HEK293 (cell line): ENCODE results near the gene FAM240A.

ENCODE experiments used
- CTCF ChIA-PET: fragments of 350-600 bp; formaldehyde crosslinking; extraction: SDS; loops from one replicate; lab custom pipeline; 2021; ENCODE audit warnings: antibody characterized with exemption; lab: Yijun Ruan, JAX
- POLR2A ChIA-PET: fragments of 300-600 bp; formaldehyde crosslinking; extraction: SDS; loops from one replicate; lab custom pipeline; 2020; ENCODE audit warnings: antibody characterized with exemption, inconsistent platforms; lab: Yijun Ruan, JAX
- H3K27ac ChIP-seq: fragments of 200-500 bp; sonication (Bioruptor generic); 2 replicates; pipeline ENCODE4 v1.5.1; 2014; ENCODE audit warnings: low read depth, low read length, control low read depth, inconsistent platforms; ENCODE audit errors: extremely low read depth
- H3K36me3 ChIP-seq, 2 experiments: fragments of 200-500 bp in 1 of 2; sonication (Bioruptor generic) in 1 of 2; 1 replicate in 1 of 2; 2 replicates in 1 of 2; pipeline ENCODE4 v1.5.1; 2014 to 2017; ENCODE audit warnings: inconsistent platforms in 2 of 2, low read length in 2 of 2; ENCODE audit not compliant: control insufficient read depth in 2 of 2, insufficient read depth in 1 of 2
- H3K4me1 ChIP-seq: fragments of 200-500 bp; sonication (Bioruptor generic); 2 replicates; pipeline ENCODE4 v1.5.1; 2014; ENCODE audit warnings: mild to moderate bottlenecking, low read length, inconsistent platforms; ENCODE audit not compliant: control insufficient read depth, insufficient read depth
- H3K4me3 ChIP-seq: 2 replicates; pipeline ENCODE4 v1.5.1; 2011; ENCODE audit warnings: low read depth, mild to moderate bottlenecking, control low read depth, low read length, moderate library complexity
- H3K9me3 ChIP-seq: fragments of 200-500 bp; sonication (Bioruptor generic); 2 replicates; pipeline ENCODE4 v1.5.1; 2014; ENCODE audit warnings: low read depth, low read length, inconsistent platforms; ENCODE audit not compliant: control insufficient read depth, insufficient read depth
- EGR2 ChIP-seq: fragments of 450-650 bp; formaldehyde crosslinking; IDR thresholded peaks from 2 replicates; pipeline ENCODE4 v1.5.1; 2016; ENCODE audit warnings: low read depth, missing biosample characterization, missing genetic modification characterization
- REPIN1 ChIP-seq: fragments of 450-650 bp; formaldehyde crosslinking; IDR thresholded peaks from 2 replicates; pipeline ENCODE4 v1.5.1; 2017; ENCODE audit warnings: missing biosample characterization, missing genetic modification characterization, low read depth
- YY2 ChIP-seq: fragments of 450-650 bp; formaldehyde crosslinking; IDR thresholded peaks from 2 replicates; pipeline ENCODE4 v1.5.1; 2016; ENCODE audit warnings: missing biosample characterization, missing genetic modification characterization
- ZBTB8A ChIP-seq: fragments of 450-650 bp; formaldehyde crosslinking; IDR thresholded peaks from 2 replicates; pipeline ENCODE4 v1.5.1; 2016; ENCODE audit warnings: missing biosample characterization, missing genetic modification characterization
- ZNF202 ChIP-seq: fragments of 450-650 bp; formaldehyde crosslinking; IDR thresholded peaks from 2 replicates; pipeline ENCODE4 v1.5.1; 2016; ENCODE audit warnings: missing biosample characterization, missing genetic modification characterization, borderline replicate concordance
- ZNF223 ChIP-seq: fragments of 450-650 bp; formaldehyde crosslinking; IDR thresholded peaks from 2 replicates; pipeline ENCODE4 v1.5.1; 2016; ENCODE audit warnings: missing biosample characterization, missing genetic modification characterization
- ZNF266 ChIP-seq: fragments of 450-650 bp; formaldehyde crosslinking; IDR thresholded peaks from 2 replicates; pipeline ENCODE4 v1.5.1; 2016; ENCODE audit warnings: missing biosample characterization, missing genetic modification characterization, low read depth
- ZNF510 ChIP-seq: fragments of 450-650 bp; formaldehyde crosslinking; IDR thresholded peaks from 2 replicates; pipeline ENCODE4 v1.5.1; 2018; ENCODE audit warnings: mild to moderate bottlenecking, missing genetic modification characterization, missing biosample characterization; ENCODE audit not compliant: insufficient replicate concordance
- ZNF558 ChIP-seq: fragments of 450-650 bp; formaldehyde crosslinking; IDR thresholded peaks from 2 replicates; pipeline ENCODE4 v1.5.1; 2016; ENCODE audit warnings: missing biosample characterization, missing genetic modification characterization
- ZNF623 ChIP-seq: fragments of 450-650 bp; formaldehyde crosslinking; IDR thresholded peaks from 2 replicates; pipeline ENCODE4 v1.5.1; 2016; ENCODE audit warnings: missing biosample characterization, missing genetic modification characterization
- ZNF670 ChIP-seq: fragments of 450-650 bp; formaldehyde crosslinking; IDR thresholded peaks from 2 replicates; pipeline ENCODE4 v1.5.1; 2016; ENCODE audit warnings: missing biosample characterization, missing genetic modification characterization, low read depth
- ZNF747 ChIP-seq: fragments of 450-650 bp; formaldehyde crosslinking; IDR thresholded peaks from 2 replicates; pipeline ENCODE4 v1.5.1; 2016; ENCODE audit warnings: missing biosample characterization, missing genetic modification characterization
- TF ChIP-seq, protein P1 (sequence below): fragments of 450-650 bp; formaldehyde crosslinking; IDR thresholded peaks from 2 replicates; pipeline ENCODE4 v1.5.1; 2017; ENCODE audit warnings: missing biosample characterization, missing genetic modification characterization
- TF ChIP-seq, protein P2 (sequence below): fragments of 450-650 bp; formaldehyde crosslinking; IDR thresholded peaks from 2 replicates; pipeline ENCODE4 v1.5.1; 2016; ENCODE audit warnings: missing biosample characterization, missing genetic modification characterization, low read depth
- TF ChIP-seq, protein P3 (sequence below): fragments of 450-650 bp; formaldehyde crosslinking; IDR thresholded peaks from 2 replicates; pipeline ENCODE4 v1.5.1; 2017; ENCODE audit warnings: missing biosample characterization, missing genetic modification characterization
- TF ChIP-seq, protein P4 (sequence below): fragments of 450-650 bp; formaldehyde crosslinking; IDR thresholded peaks from 2 replicates; pipeline ENCODE4 v1.5.1; 2017; ENCODE audit warnings: missing biosample characterization, missing genetic modification characterization
- TF ChIP-seq, protein P5 (sequence below): IDR thresholded peaks from 2 replicates; pipeline ENCODE4 v1.6.1; 2011; ENCODE audit warnings: mild to moderate bottlenecking, low read depth, low read length, borderline replicate concordance

FAM240A gene

DNA sequence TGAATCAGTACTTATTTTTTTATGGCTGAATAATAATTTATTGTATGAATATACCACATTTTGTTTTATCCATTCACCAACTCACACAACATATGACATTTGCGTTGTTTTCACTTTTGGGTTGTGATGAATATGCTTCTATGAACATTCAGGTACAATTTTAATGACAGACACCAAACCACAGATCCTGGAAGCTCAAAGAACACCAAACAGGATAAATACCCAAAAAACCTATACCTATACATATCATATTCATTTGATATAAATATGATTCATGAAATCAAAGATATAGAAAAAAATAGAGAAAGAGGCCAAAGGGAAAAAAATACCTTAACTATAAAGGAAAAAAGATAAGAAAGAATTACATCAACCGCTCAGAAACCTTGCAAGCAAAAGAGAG lies 35.8 kb downstream of the FAM240A start:
- CTCF ChIA-PET: interaction anchor here (0.7 kb wide), 1 partner anchor 772 kb away, joined by 5 read pairs; no protein-coding TSS in a partner anchor
- no peak overlapping the region for H3K4me3 ChIP-seq
- POLR2A ChIA-PET: no interaction called here
- TF ChIP-seq, protein P1, sequence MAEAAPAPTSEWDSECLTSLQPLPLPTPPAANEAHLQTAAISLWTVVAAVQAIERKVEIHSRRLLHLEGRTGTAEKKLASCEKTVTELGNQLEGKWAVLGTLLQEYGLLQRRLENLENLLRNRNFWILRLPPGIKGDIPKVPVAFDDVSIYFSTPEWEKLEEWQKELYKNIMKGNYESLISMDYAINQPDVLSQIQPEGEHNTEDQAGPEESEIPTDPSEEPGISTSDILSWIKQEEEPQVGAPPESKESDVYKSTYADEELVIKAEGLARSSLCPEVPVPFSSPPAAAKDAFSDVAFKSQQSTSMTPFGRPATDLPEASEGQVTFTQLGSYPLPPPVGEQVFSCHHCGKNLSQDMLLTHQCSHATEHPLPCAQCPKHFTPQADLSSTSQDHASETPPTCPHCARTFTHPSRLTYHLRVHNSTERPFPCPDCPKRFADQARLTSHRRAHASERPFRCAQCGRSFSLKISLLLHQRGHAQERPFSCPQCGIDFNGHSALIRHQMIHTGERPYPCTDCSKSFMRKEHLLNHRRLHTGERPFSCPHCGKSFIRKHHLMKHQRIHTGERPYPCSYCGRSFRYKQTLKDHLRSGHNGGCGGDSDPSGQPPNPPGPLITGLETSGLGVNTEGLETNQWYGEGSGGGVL: no peak
- TF ChIP-seq ZNF558: peak; percentile 96
- no peaks in the 10 kb centered on the region for H3K9me3 ChIP-seq
- no peaks in the 10 kb centered on the region for H3K4me1 ChIP-seq
- H3K36me3 ChIP-seq: no peaks in the 10 kb centered on the region
- H3K27ac ChIP-seq: no peak overlapping the region

DNA sequence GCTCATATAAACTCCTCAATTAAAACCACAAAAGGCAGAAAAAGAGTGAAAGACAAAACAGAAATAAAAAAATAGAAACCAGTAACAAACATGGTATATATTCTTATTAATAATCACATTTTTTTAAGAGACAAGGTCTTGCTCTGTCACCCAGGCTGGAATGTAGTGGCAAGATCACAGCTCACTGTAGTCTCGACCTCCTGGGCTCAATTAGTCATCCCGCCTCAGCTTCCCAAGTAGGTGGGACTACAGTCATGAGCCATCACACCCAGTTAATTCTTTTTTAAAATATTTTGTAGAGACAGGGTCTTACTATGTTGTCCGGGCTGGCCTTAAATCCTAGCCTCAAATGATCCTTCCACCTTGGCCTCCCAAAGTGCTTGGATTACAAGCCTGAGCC lies 37.1 kb downstream of the FAM240A start:
- Histone ChIP-seq H3K4me1 (no peaks in the 10 kb centered on the region), H3K9me3 (no peaks in the 10 kb centered on the region), H3K36me3 (no peaks in the 10 kb centered on the region), H3K4me3 (no peak overlapping the region), H3K27ac (no peak overlapping the region)
- TF ChIP-seq EGR2 (no peak), REPIN1 (tag by site-specific recombination) (no peak), ZNF510 (tag by site-specific recombination) (no peak), ZNF266 (no peak)
- CTCF ChIA-PET: interaction anchor here (0.6 kb wide), 1 partner anchor 696 kb away, joined by 3 read pairs; no protein-coding TSS in a partner anchor
- POLR2A ChIA-PET: no interaction called here

DNA sequence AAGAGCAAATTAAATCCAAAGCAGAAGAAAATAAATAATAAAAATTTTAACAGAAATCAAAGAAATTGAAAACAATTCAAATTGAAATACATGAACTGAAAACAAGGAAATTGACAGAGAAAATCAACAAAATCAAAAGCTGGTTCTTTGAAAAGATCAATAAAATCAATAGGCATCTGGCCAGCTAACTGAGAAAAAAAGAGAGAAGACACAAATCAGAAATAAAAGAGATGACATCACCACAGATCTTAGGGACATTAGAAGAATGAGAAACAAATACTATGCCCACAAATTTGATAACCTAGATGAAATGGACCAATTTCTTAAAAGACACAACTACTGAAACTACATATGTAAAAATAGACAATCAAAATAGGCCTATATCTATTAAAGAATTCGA lies 38.8 kb downstream of the FAM240A start:
- TF ChIP-seq, protein P2, sequence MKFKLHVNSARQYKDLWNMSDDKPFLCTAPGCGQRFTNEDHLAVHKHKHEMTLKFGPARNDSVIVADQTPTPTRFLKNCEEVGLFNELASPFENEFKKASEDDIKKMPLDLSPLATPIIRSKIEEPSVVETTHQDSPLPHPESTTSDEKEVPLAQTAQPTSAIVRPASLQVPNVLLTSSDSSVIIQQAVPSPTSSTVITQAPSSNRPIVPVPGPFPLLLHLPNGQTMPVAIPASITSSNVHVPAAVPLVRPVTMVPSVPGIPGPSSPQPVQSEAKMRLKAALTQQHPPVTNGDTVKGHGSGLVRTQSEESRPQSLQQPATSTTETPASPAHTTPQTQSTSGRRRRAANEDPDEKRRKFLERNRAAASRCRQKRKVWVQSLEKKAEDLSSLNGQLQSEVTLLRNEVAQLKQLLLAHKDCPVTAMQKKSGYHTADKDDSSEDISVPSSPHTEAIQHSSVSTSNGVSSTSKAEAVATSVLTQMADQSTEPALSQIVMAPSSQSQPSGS (tag by site-specific recombination): 0 out of 2 replicates have a peak, but pooled peaks have one; percentile 20
- TF ChIP-seq ZNF202 (tag by site-specific recombination) (no peak), ZNF747 (tag by site-specific recombination) (no peak), ZNF223 (tag by site-specific recombination) (no peak), ZNF670 (no peak)
- TF ChIP-seq, protein P3, sequence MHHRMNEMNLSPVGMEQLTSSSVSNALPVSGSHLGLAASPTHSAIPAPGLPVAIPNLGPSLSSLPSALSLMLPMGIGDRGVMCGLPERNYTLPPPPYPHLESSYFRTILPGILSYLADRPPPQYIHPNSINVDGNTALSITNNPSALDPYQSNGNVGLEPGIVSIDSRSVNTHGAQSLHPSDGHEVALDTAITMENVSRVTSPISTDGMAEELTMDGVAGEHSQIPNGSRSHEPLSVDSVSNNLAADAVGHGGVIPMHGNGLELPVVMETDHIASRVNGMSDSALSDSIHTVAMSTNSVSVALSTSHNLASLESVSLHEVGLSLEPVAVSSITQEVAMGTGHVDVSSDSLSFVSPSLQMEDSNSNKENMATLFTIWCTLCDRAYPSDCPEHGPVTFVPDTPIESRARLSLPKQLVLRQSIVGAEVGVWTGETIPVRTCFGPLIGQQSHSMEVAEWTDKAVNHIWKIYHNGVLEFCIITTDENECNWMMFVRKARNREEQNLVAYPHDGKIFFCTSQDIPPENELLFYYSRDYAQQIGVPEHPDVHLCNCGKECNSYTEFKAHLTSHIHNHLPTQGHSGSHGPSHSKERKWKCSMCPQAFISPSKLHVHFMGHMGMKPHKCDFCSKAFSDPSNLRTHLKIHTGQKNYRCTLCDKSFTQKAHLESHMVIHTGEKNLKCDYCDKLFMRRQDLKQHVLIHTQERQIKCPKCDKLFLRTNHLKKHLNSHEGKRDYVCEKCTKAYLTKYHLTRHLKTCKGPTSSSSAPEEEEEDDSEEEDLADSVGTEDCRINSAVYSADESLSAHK (tag by site-specific recombination): no peak
- Histone ChIP-seq H3K4me3 (no peak overlapping the region), H3K36me3 (no peaks in the 10 kb centered on the region), H3K27ac (no peak overlapping the region), H3K4me1 (no peaks in the 10 kb centered on the region), H3K9me3 (no peaks in the 10 kb centered on the region)
- CTCF ChIA-PET: interaction anchor here (0.6 kb wide), 1 partner anchor 108 kb away, joined by 3 read pairs; no protein-coding TSS in a partner anchor
- POLR2A ChIA-PET: no interaction called here

DNA sequence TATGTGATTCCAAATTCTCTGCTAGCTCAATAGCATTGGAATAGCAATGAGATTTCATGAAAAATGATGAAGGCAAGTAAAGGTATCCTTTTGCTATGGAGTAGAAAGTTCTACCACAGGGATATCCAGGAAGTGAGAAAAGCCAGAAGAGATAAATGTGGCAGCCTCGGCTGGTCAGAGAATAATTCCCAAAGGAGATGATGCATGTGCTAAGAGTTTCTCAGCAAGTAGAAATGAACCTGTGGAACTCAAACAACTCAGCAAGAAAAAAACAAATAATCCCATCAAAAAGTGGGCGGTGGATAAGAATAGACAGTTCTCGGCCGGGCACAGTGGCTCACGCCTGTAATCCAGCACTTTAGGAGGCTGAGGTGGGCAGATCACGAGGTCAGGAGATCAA lies 42.9 kb downstream of the FAM240A start:
- CTCF ChIA-PET: no interaction called here
- Histone ChIP-seq H3K4me1 (no peaks in the 10 kb centered on the region), H3K27ac (no peak overlapping the region), H3K36me3 (no peaks in the 10 kb centered on the region), H3K9me3 (no peaks in the 10 kb centered on the region), H3K4me3 (no peak overlapping the region)
- POLR2A ChIA-PET: no interaction called here
- TF ChIP-seq, protein P4, sequence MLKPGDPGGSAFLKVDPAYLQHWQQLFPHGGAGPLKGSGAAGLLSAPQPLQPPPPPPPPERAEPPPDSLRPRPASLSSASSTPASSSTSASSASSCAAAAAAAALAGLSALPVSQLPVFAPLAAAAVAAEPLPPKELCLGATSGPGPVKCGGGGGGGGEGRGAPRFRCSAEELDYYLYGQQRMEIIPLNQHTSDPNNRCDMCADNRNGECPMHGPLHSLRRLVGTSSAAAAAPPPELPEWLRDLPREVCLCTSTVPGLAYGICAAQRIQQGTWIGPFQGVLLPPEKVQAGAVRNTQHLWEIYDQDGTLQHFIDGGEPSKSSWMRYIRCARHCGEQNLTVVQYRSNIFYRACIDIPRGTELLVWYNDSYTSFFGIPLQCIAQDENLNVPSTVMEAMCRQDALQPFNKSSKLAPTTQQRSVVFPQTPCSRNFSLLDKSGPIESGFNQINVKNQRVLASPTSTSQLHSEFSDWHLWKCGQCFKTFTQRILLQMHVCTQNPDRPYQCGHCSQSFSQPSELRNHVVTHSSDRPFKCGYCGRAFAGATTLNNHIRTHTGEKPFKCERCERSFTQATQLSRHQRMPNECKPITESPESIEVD (tag by site-specific recombination): no peak
- TF ChIP-seq YY2 (tag by site-specific recombination): no peak
- TF ChIP-seq EGR2: no peak
- no peak for TF ChIP-seq ZNF623 (tag by site-specific recombination)
- TF ChIP-seq, protein P5, sequence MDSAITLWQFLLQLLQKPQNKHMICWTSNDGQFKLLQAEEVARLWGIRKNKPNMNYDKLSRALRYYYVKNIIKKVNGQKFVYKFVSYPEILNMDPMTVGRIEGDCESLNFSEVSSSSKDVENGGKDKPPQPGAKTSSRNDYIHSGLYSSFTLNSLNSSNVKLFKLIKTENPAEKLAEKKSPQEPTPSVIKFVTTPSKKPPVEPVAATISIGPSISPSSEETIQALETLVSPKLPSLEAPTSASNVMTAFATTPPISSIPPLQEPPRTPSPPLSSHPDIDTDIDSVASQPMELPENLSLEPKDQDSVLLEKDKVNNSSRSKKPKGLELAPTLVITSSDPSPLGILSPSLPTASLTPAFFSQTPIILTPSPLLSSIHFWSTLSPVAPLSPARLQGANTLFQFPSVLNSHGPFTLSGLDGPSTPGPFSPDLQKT: no peak
- TF ChIP-seq ZBTB8A (tag by site-specific recombination): no peak
